H1 (cell line): ENCODE measurements around the gene SESN3. TPM values are rescaled to one million over a fixed set of nuclear protein-coding genes. Genes with fewer than 3 reads are reported as not detected.
"Not testable (repeated sequence)": the region's sequence is repeated elsewhere in the genome, so short reads cannot be mapped to it uniquely, and the experiment has no call there.

ENCODE experiments used
- CTCF ChIA-PET: fragments of 300-600 bp; sonication (Branson Sonifier 250); formaldehyde crosslinking; loops from one replicate; lab custom pipeline; 2021; ENCODE audit not compliant: partially characterized antibody; lab: Charles Lee
- POLR2A ChIA-PET: fragments of 300-600 bp; sonication (Branson Sonifier 250); formaldehyde crosslinking; loops from one replicate; lab custom pipeline; 2021; ENCODE audit warnings: inconsistent platforms; ENCODE audit not compliant: partially characterized antibody; lab: Charles Lee
- DNase-seq, 2 experiments: peaks; one replicate each; pipeline versions ENCODE4 v3.0.0 to v3.0.0-alpha.2; 2010 to 2022; ENCODE audit warnings: low spot score in 2 of 2, low read depth in 1 of 2, mixed read lengths in 1 of 2
- FAIRE-seq: peaks from 2 replicates; lab custom pipeline; 2011; peaks lifted over from hg19 to GRCh38; lab: Jason Lieb, UNC
- H2AFZ ChIP-seq: 2 replicates; pipeline ENCODE4 v1.8.1; 2012; ENCODE audit warnings: low read length, inconsistent platforms
- H2AK5ac ChIP-seq: 2 replicates; pipeline ENCODE4 v1.6.1; 2013; ENCODE audit warnings: low read depth, low read length
- H2BK120ac ChIP-seq: replicated peaks from 2 replicates; pipeline ENCODE3; 2013; ENCODE audit warnings: low read depth, low read length, inconsistent platforms
- H2BK12ac ChIP-seq: 2 replicates; pipeline ENCODE4 v1.6.1; 2013; ENCODE audit warnings: low read depth, low read length
- H2BK15ac ChIP-seq: 2 replicates; pipeline ENCODE4 v1.6.1; 2013; ENCODE audit warnings: low read length
- H2BK20ac ChIP-seq: 2 replicates; pipeline ENCODE4 v1.6.1; 2013; ENCODE audit warnings: low read length
- H2BK5ac ChIP-seq: 2 replicates; pipeline ENCODE4 v1.6.1; 2013; ENCODE audit warnings: low read depth, low read length
- H3K14ac ChIP-seq: 2 replicates; pipeline ENCODE4 v1.6.1; 2013; ENCODE audit warnings: inconsistent platforms; ENCODE audit not compliant: insufficient read length
- H3K18ac ChIP-seq: 2 replicates; pipeline ENCODE4 v1.6.1; 2013; ENCODE audit warnings: low read length; ENCODE audit errors: extremely low read depth
- H3K23ac ChIP-seq: 2 replicates; pipeline ENCODE4 v1.6.1; 2013; ENCODE audit warnings: inconsistent platforms; ENCODE audit not compliant: insufficient read length
- H3K23me2 ChIP-seq: 2 replicates; pipeline ENCODE4 v1.6.1; 2013; ENCODE audit warnings: low read depth, low read length
- H3K27ac ChIP-seq: 2 replicates; pipeline ENCODE4 v1.6.1; 2011; ENCODE audit warnings: low read depth, low read length, inconsistent platforms
- H3K27me3 ChIP-seq, 4 experiments: replicated peaks in 1 of 4; 1 replicate in 1 of 4; 2 replicates in 3 of 4; pipeline versions ENCODE4 v1.6.1 to v1.8.1; 2011 to 2013; ENCODE audit warnings: low read length in 3 of 4, mild to moderate bottlenecking in 3 of 4, inconsistent platforms in 2 of 4, mixed read lengths in 2 of 4, moderate library complexity in 1 of 4; ENCODE audit not compliant: control insufficient read depth in 3 of 4, insufficient read depth in 3 of 4; ENCODE audit errors: extremely low read depth in 1 of 4
- H3K36me3 ChIP-seq, 4 experiments: 2 replicates each; pipeline versions ENCODE4 v1.6.1 to v1.8.1; 2011 to 2013; ENCODE audit warnings: mild to moderate bottlenecking in 4 of 4, low read length in 3 of 4, moderate library complexity in 2 of 4, control low read depth in 1 of 4, inconsistent platforms in 1 of 4; ENCODE audit not compliant: insufficient read depth in 4 of 4, control insufficient read depth in 2 of 4
- H3K4ac ChIP-seq: replicated peaks from 2 replicates; pipeline ENCODE3; 2013; ENCODE audit warnings: low read length, low read depth, mixed read lengths, inconsistent platforms; ENCODE audit not compliant: insufficient read length
- H3K4me1 ChIP-seq, 4 experiments: replicated peaks in 1 of 4; 1 replicate in 1 of 4; 2 replicates in 3 of 4; pipeline versions ENCODE4 v1.6.1 to v1.8.1; 2011 to 2013; ENCODE audit warnings: low read length in 3 of 4, inconsistent platforms in 2 of 4, mixed read lengths in 1 of 4; ENCODE audit not compliant: insufficient read depth in 4 of 4, control insufficient read depth in 3 of 4
- H3K4me2 ChIP-seq, 2 experiments: 2 replicates each; pipeline versions ENCODE4 v1.6.1 to v1.8.1; 2011 to 2013; ENCODE audit warnings: low read depth in 2 of 2, low read length in 2 of 2, control low read depth in 1 of 2, inconsistent platforms in 1 of 2, mild to moderate bottlenecking in 1 of 2; ENCODE audit not compliant: insufficient read depth in 1 of 2
- H3K4me3 ChIP-seq, 4 experiments: fragments of 200-600, 300-600 bp in 1 of 4; sonication (generic), shearing (Covaris generic), sonication (Bioruptor Twin) in 1 of 4; 2 replicates each; pipeline versions ENCODE4 v1.5.1 to v1.8.1; 2011 to 2016; ENCODE audit warnings: low read length in 4 of 4, low read depth in 3 of 4, control low read depth in 2 of 4, inconsistent platforms in 2 of 4, mild to moderate bottlenecking in 2 of 4, mixed read lengths in 1 of 4, moderate library complexity in 1 of 4; ENCODE audit not compliant: insufficient read depth in 2 of 4; ENCODE audit errors: extremely low read depth in 1 of 4
- H3K56ac ChIP-seq: replicated peaks from 2 replicates; pipeline ENCODE3; 2013; ENCODE audit warnings: low read depth, mild to moderate bottlenecking, mixed read lengths, low read length, inconsistent platforms; ENCODE audit not compliant: insufficient read length
- H3K79me1 ChIP-seq: 2 replicates; pipeline ENCODE4 v1.6.1; 2013; ENCODE audit warnings: low read depth, low read length, control low read depth
- H3K79me2 ChIP-seq, 2 experiments: 2 replicates each; pipeline versions ENCODE4 v1.6.1 to v1.8.1; 2012 to 2013; ENCODE audit warnings: low read length in 2 of 2, mild to moderate bottlenecking in 2 of 2, inconsistent platforms in 1 of 2; ENCODE audit not compliant: insufficient read depth in 2 of 2, control insufficient read depth in 1 of 2
- H3K9ac ChIP-seq, 4 experiments: replicated peaks in 1 of 4; 1 replicate in 1 of 4; 2 replicates in 3 of 4; pipeline versions ENCODE4 v1.6.1 to v1.8.1; 2011 to 2013; ENCODE audit warnings: low read depth in 3 of 4, low read length in 3 of 4, control low read depth in 2 of 4, mild to moderate bottlenecking in 2 of 4, moderate library complexity in 2 of 4, inconsistent platforms in 1 of 4; ENCODE audit errors: extremely low read depth in 1 of 4
- H3K9me3 ChIP-seq, 2 experiments: 2 replicates each; pipeline versions ENCODE4 v1.6.1 to v1.8.1; 2012 to 2013; ENCODE audit warnings: mild to moderate bottlenecking in 2 of 2, moderate library complexity in 2 of 2, control low read depth in 1 of 2, inconsistent platforms in 1 of 2, low read depth in 1 of 2, low read length in 1 of 2, mixed read lengths in 1 of 2; ENCODE audit not compliant: insufficient read depth in 2 of 2
- H4K20me1 ChIP-seq, 2 experiments: replicated peaks in 1 of 2; 2 replicates each; pipeline versions ENCODE3 to v1.8.1; 2011 to 2013; ENCODE audit warnings: inconsistent platforms in 2 of 2, low read length in 2 of 2, mild to moderate bottlenecking in 1 of 2; ENCODE audit not compliant: insufficient read depth in 2 of 2, control insufficient read depth in 1 of 2
- H4K5ac ChIP-seq: 2 replicates; pipeline ENCODE4 v1.6.1; 2013; ENCODE audit warnings: low read length, low read depth, mixed read lengths, inconsistent platforms; ENCODE audit not compliant: insufficient read length
- H4K8ac ChIP-seq: 2 replicates; pipeline ENCODE4 v1.8.0; 2013; ENCODE audit warnings: mild to moderate bottlenecking, moderate library complexity, low read length, inconsistent platforms; ENCODE audit not compliant: insufficient read depth; ENCODE audit errors: extremely low read depth
- H4K91ac ChIP-seq: replicated peaks from 2 replicates; pipeline ENCODE3; 2013; ENCODE audit warnings: low read length, mixed read lengths, inconsistent platforms; ENCODE audit not compliant: insufficient read length
- WGBS, 2 experiments: shearing (Covaris generic) in 1 of 2; methylation state at CpG; one replicate each; pipeline versions ENCODE4 v1.1.6 to v1.1.7; 2013 to 2015; ENCODE audit warnings: low lambda C conversion rate in 2 of 2, mixed read lengths in 2 of 2, inconsistent platforms in 1 of 2, low coverage in 1 of 2, missing lambda C conversion rate in 1 of 2; ENCODE audit not compliant: insufficient replicate concordance in 2 of 2, insufficient coverage in 1 of 2, insufficient read length in 1 of 2; ENCODE audit errors: extremely low coverage in 1 of 2, missing lambda C conversion rate in 1 of 2; 5-methylcytosine and 5-hydroxymethylcytosine counted together
- polyA plus RNA-seq, 7 experiments: library from polyadenylated mRNA; depleted of rRNA in 3 of 7; stranded (reverse) in 5 of 7; unstranded in 2 of 7; fragments of >200 nt in 5 of 7; fragments of 200-250 nt in 2 of 7; gene quantifications; 1 replicate in 5 of 7; 2 replicates in 1 of 7; 4 replicates in 1 of 7; pipeline versions ENCODE4 v1.2.1 to v1.2.3, GENCODE V29; 2011 to 2013; ENCODE audit warnings: missing spikeins in 2 of 7, mixed read lengths in 2 of 7
- total RNA-seq: library from RNA; stranded (reverse); fragmentation: NEBNext Ultra II Directional; extraction: Animal tissue kit (Norgen Biotek cat#: 25700); gene quantifications from 2 replicates; pipeline ENCODE4 v1.2.1, GENCODE V29; 2021

Gene SESN3
- total and polyA plus RNA-seq, 2 of the 8 experiments (the other 6 are each of a cell fraction or from before 2014, with no cell fraction given) = 10.2 to 31.1 TPM

GRCh38 chr11:95209535-95209934, 21.5 kb downstream of the SESN3 start:
- DNase-seq, H3K27me3 ChIP-seq, H3K9me3 ChIP-seq, H3K14ac ChIP-seq, H3K18ac ChIP-seq, H3K56ac ChIP-seq, H2BK5ac ChIP-seq, H3K23ac ChIP-seq, H3K23me2 ChIP-seq, H4K91ac ChIP-seq, H2BK20ac ChIP-seq, H3K27ac ChIP-seq, FAIRE-seq, H2AK5ac ChIP-seq, H3K4ac ChIP-seq, H4K8ac ChIP-seq, H2AFZ ChIP-seq, CTCF ChIA-PET, H2BK120ac ChIP-seq, H2BK12ac ChIP-seq, H2BK15ac ChIP-seq, POLR2A ChIA-PET, H3K9ac ChIP-seq, H4K5ac ChIP-seq, H3K4me2 ChIP-seq, H3K4me1 ChIP-seq, H3K36me3 ChIP-seq, H4K20me1 ChIP-seq, H3K79me1 ChIP-seq, H3K4me3 ChIP-seq: not testable (repeated sequence)
- WGBS, 2 experiments = 92% methylated on average over 6 of the region's 6 CpGs; no CpG with 5 or more reads in 1 of the 2 experiments
- H3K79me2 ChIP-seq = peaks cover 0 to 59% of the 10 kb centered on the region in 2 experiments; a peak in 3 of 4 replicates
